ENCODE measurements around the gene CDC42BPB.

DNA sequence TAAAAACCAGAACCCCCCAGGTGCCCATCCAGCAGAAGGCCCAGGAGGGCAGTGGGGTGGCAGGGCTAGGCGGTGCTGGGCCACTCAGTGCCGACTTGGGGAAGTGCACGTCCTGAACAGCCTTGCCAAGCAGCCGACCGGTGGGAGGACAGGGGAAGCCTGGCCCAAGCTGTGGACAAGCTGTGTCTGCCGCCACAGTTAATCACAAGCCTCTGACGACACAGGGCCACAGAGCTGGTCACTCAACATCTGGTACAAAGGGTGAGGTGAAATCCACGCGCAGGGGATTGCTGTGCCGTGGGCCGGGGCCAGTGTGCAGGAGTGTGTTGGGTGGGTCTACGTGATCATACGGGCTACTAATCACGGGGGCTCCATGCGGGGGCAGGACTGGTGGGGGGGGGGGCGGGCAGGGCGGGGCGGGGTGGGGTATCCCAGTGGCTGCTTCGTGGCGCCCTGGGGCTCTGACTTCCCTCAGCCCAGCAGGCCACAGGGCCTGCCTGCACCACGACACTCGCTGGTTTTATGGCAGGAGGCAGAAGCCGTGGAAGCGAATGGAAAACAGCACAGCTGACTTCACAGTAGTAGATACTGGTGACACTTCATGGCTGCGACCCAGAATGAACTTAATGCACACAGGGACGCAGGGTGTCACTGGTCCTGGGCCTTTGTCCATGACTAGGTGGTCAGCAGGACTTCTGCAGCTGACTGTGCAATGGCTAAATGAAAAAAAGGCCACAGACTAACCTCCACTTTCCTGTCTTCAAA, 124.7 kb downstream of the CDC42BPB start:
- TF ChIP-seq POLR2A (IDR thresholded peaks at IDR 0.05; ENCODE audit: low read depth, low read length) = no peak
- TF ChIP-seq FOS (IDR thresholded peaks at IDR 0.05; ENCODE audit: low read depth, low read length) = no peak
- TF ChIP-seq CTCF (conservative IDR thresholded peaks at IDR 0.05; ENCODE audit: low read depth, low read length) = no peak
- TF ChIP-seq, protein P1, sequence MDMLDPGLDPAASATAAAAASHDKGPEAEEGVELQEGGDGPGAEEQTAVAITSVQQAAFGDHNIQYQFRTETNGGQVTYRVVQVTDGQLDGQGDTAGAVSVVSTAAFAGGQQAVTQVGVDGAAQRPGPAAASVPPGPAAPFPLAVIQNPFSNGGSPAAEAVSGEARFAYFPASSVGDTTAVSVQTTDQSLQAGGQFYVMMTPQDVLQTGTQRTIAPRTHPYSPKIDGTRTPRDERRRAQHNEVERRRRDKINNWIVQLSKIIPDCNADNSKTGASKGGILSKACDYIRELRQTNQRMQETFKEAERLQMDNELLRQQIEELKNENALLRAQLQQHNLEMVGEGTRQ (IDR thresholded peaks at IDR 0.05; ENCODE audit: low read depth, low read length) = no peak
- TF ChIP-seq CEBPB (IDR thresholded peaks at IDR 0.05; ENCODE audit: low read depth, low read length) = no peak
- TF ChIP-seq BHLHE40 (IDR thresholded peaks at IDR 0.05; ENCODE audit: low read depth, low read length) = no peak
- TF ChIP-seq MXI1 (IDR thresholded peaks at IDR 0.05; ENCODE audit: borderline replicate concordance, low read depth, low read length) = no peak
- no peak for TF ChIP-seq RFX5 (IDR thresholded peaks at IDR 0.05; ENCODE audit: low read depth, low read length)
- TF ChIP-seq MAFK (IDR thresholded peaks at IDR 0.05; ENCODE audit: low read depth, low read length) = no peak
- TF ChIP-seq, protein P2, sequence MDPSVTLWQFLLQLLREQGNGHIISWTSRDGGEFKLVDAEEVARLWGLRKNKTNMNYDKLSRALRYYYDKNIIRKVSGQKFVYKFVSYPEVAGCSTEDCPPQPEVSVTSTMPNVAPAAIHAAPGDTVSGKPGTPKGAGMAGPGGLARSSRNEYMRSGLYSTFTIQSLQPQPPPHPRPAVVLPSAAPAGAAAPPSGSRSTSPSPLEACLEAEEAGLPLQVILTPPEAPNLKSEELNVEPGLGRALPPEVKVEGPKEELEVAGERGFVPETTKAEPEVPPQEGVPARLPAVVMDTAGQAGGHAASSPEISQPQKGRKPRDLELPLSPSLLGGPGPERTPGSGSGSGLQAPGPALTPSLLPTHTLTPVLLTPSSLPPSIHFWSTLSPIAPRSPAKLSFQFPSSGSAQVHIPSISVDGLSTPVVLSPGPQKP (IDR thresholded peaks at IDR 0.05; ENCODE audit: borderline replicate concordance, low read depth, low read length) = no peak
- TF ChIP-seq RAD21 (IDR thresholded peaks at IDR 0.05; ENCODE audit: low read length) = no peak
- no peak for TF ChIP-seq RCOR1 (IDR thresholded peaks at IDR 0.05; ENCODE audit: insufficient replicate concordance, low read length)
- TF ChIP-seq SMC3 (IDR thresholded peaks at IDR 0.05; ENCODE audit: low read depth, low read length) = no peak
